HuH-7.5 (cell line): ENCODE measurements around the gene AP1S2.
A peak's percentile ranks its signal among the peaks of the same experiment; 100 is the strongest.

Experiments used
- DNase-seq: peaks from one replicate; pipeline ENCODE4 v3.0.0; 2011; ENCODE audit warnings: low spot score

AP1S2 gene

GRCh38 chrX:15812192-15812938 lies 42.2 kb downstream of the AP1S2 start:
- DNase-seq, result no peak

- DNase-seq, result no peak
Measured at GRCh38 chrX:15808254-15808653, 46.4 kb downstream of the AP1S2 start.

- no peak for DNase-seq
Measured at GRCh38 chrX:15804563-15804962, 50.0 kb downstream of the AP1S2 start.

GRCh38 chrX:15797707-15798106 lies 56.9 kb downstream of the AP1S2 start:
- no peak for DNase-seq

- no peak for DNase-seq
Measured at GRCh38 chrX:15790769-15791290, 63.8 kb downstream of the AP1S2 start.

- DNase-seq, result peak; percentile 50
Measured at GRCh38 chrX:15789979-15790768, 64.4 kb downstream of the AP1S2 start, which contains the start of gene ZRSR2. ZRSR2 (plus strand) TSS chrX:15790484; CDS start chrX:15790496, 12 bp downstream.

GRCh38 chrX:15786915-15787314 lies 67.7 kb downstream of the AP1S2 start:
- DNase-seq, result no peak

GRCh38 chrX:15785176-15785750 lies 69.3 kb downstream of the AP1S2 start:
- DNase-seq, result no peak

- DNase-seq, result no peak
Measured at GRCh38 chrX:15781961-15782699, 72.5 kb downstream of the AP1S2 start.
